Keratinocyte (primary cell): ENCODE data around the gene RICTOR.

ENCODE experiments used
- EZH2 ChIP-seq: IDR thresholded peaks from one replicate; pipeline ENCODE4 v1.6.1; 2012; ENCODE audit warnings: inconsistent platforms, mild to moderate bottlenecking, low read length, moderate library complexity
- TF ChIP-seq, protein P1 (sequence below), 3 experiments: IDR thresholded peaks in 1 of 3; conservative IDR thresholded peaks in 1 of 3; optimal IDR thresholded peaks in 1 of 3; 2 replicates in 2 of 3; 3 replicates in 1 of 3; pipeline versions ENCODE3 to v1.5.1; 2011; ENCODE audit warnings: low read length in 3 of 3, mild to moderate bottlenecking in 3 of 3, moderate library complexity in 2 of 3, control low read depth in 1 of 3, inconsistent platforms in 1 of 3; ENCODE audit not compliant: insufficient read depth in 2 of 3; ENCODE audit errors: extremely low read depth in 1 of 3

- TF ChIP-seq, protein P1, sequence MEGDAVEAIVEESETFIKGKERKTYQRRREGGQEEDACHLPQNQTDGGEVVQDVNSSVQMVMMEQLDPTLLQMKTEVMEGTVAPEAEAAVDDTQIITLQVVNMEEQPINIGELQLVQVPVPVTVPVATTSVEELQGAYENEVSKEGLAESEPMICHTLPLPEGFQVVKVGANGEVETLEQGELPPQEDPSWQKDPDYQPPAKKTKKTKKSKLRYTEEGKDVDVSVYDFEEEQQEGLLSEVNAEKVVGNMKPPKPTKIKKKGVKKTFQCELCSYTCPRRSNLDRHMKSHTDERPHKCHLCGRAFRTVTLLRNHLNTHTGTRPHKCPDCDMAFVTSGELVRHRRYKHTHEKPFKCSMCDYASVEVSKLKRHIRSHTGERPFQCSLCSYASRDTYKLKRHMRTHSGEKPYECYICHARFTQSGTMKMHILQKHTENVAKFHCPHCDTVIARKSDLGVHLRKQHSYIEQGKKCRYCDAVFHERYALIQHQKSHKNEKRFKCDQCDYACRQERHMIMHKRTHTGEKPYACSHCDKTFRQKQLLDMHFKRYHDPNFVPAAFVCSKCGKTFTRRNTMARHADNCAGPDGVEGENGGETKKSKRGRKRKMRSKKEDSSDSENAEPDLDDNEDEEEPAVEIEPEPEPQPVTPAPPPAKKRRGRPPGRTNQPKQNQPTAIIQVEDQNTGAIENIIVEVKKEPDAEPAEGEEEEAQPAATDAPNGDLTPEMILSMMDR (optimal IDR thresholded peaks at IDR 0.05 in 1 of 3, IDR thresholded peaks at IDR 0.05 in 1 of 3, conservative IDR thresholded peaks at IDR 0.05 in 1 of 3; ENCODE audit: extremely low read depth in 1 of 3, insufficient read depth in 2 of 3, low read length in 3 of 3), result no peak
- no peak for TF ChIP-seq EZH2
Measured at GRCh38 chr5:38906503-38906902, 167.7 kb downstream of the RICTOR start.
